ENCODE data around the gene ARHGAP6.

GRCh38 chrX:11406109-11406765 lies 259.5 kb downstream of the ARHGAP6 start:
- TF ChIP-seq CTCF (IDR thresholded peaks at IDR 0.05) (no peak), POLR2AphosphoS5 (IDR thresholded peaks at IDR 0.05) (no peak), EP300 (IDR thresholded peaks at IDR 0.05) (no peak)

Data from upper lobe of left lung (tissue), 4 donors.